IMR-90 (cell line): ENCODE measurements around the gene CILP. TPM values are rescaled to one million over a fixed set of nuclear protein-coding genes. Genes with fewer than 3 reads are reported as not detected.

ENCODE experiments used
- ATAC-seq: fragments of 200-7000 bp; cut with Tn5 transposase; 2 replicates; pipeline ENCODE4 v1.9.1; 2020; ENCODE audit warnings: low read depth, mild to moderate bottlenecking, moderate library complexity
- BruUV-seq: library from RNA; stranded (reverse); fragments of 400-500 nt; replicated peaks from 2 replicates; lab custom pipeline; 2021; lab: Mats Ljungman, UMichigan
- CTCF ChIA-PET: fragments of 300-600 bp; formaldehyde crosslinking; extraction: SDS; loops from one replicate; lab custom pipeline; 2021; ENCODE audit warnings: antibody characterized with exemption; lab: Yijun Ruan, JAX
- POLR2A ChIA-PET: fragments of 300-600 bp; sonication (Branson Sonifier 250); formaldehyde crosslinking; loops from one replicate; lab custom pipeline; 2022; ENCODE audit warnings: antibody characterized with exemption; ENCODE audit not compliant: unreplicated experiment; lab: Charles Lee
- DNase-seq: peaks from one replicate; pipeline ENCODE4 v3.0.0; 2013
- H2AFZ ChIP-seq: replicated peaks from 2 replicates; pipeline ENCODE3; 2013; ENCODE audit warnings: low read length, mild to moderate bottlenecking; ENCODE audit not compliant: poor library complexity
- H2AK5ac ChIP-seq: 2 replicates; pipeline ENCODE4 v1.6.1; 2013; ENCODE audit warnings: low read depth, low read length, inconsistent platforms
- H2AK9ac ChIP-seq: replicated peaks from 2 replicates; pipeline ENCODE3; 2013; ENCODE audit warnings: mild to moderate bottlenecking, low read depth, low read length, moderate library complexity; ENCODE audit not compliant: poor library complexity
- H2BK120ac ChIP-seq: 2 replicates; pipeline ENCODE4 v1.6.1; 2013; ENCODE audit warnings: low read depth, low read length, inconsistent platforms
- H2BK15ac ChIP-seq: 3 replicates; pipeline ENCODE4 v1.6.1; 2013; ENCODE audit warnings: low read depth, low read length, inconsistent platforms
- H2BK20ac ChIP-seq: 2 replicates; pipeline ENCODE4 v1.6.1; 2013; ENCODE audit warnings: low read depth, mild to moderate bottlenecking, inconsistent platforms, low read length, moderate library complexity
- H2BK5ac ChIP-seq: 2 replicates; pipeline ENCODE4 v1.6.1; 2013; ENCODE audit warnings: mild to moderate bottlenecking, low read depth, low read length, inconsistent platforms; ENCODE audit not compliant: poor library complexity, severe bottlenecking
- H3K14ac ChIP-seq: replicated peaks from 2 replicates; pipeline ENCODE4 v1.6.1; 2013; ENCODE audit warnings: low read depth, low read length, inconsistent platforms
- H3K18ac ChIP-seq: 2 replicates; pipeline ENCODE4 v1.6.1; 2013; ENCODE audit warnings: low read depth, low read length, control low read depth
- H3K23ac ChIP-seq: 2 replicates; pipeline ENCODE4 v1.6.1; 2013; ENCODE audit warnings: low read depth, low read length, inconsistent platforms
- H3K27ac ChIP-seq: 2 replicates; pipeline ENCODE4 v1.5.1; 2013; ENCODE audit warnings: mild to moderate bottlenecking, control low read depth, low read length; ENCODE audit not compliant: insufficient read depth
- H3K27me3 ChIP-seq: 2 replicates; pipeline ENCODE4 v1.6.1; 2013; ENCODE audit warnings: low read length; ENCODE audit not compliant: control insufficient read depth, insufficient read depth
- H3K36me3 ChIP-seq: 2 replicates; pipeline ENCODE4 v1.6.1; 2013; ENCODE audit warnings: low read length, mixed read lengths; ENCODE audit not compliant: control insufficient read depth, insufficient read depth
- H3K4ac ChIP-seq: 2 replicates; pipeline ENCODE4 v1.6.1; 2013; ENCODE audit warnings: low read depth, low read length, inconsistent platforms
- H3K4me1 ChIP-seq: 2 replicates; pipeline ENCODE4 v1.6.1; 2013; ENCODE audit warnings: low read length, mixed read lengths; ENCODE audit not compliant: control insufficient read depth, insufficient read depth
- H3K4me2 ChIP-seq: 2 replicates; pipeline ENCODE4 v1.6.1; 2013; ENCODE audit warnings: low read depth, mild to moderate bottlenecking, control low read depth, low read length, moderate library complexity
- H3K4me3 ChIP-seq: 2 replicates; pipeline ENCODE4 v1.5.1; 2013; ENCODE audit warnings: low read depth, mild to moderate bottlenecking, control low read depth, low read length, moderate library complexity; ENCODE audit not compliant: insufficient read depth
- H3K56ac ChIP-seq: 2 replicates; pipeline ENCODE4 v1.6.1; 2013; ENCODE audit warnings: low read length, inconsistent platforms; ENCODE audit not compliant: insufficient read depth; ENCODE audit errors: extremely low read depth
- H3K79me1 ChIP-seq, 2 experiments: 2 replicates each; pipeline ENCODE4 v1.6.1; 2013; ENCODE audit warnings: low read length in 2 of 2, inconsistent platforms in 1 of 2, low read depth in 1 of 2
- H3K9ac ChIP-seq: 2 replicates; pipeline ENCODE4 v1.6.1; 2013; ENCODE audit warnings: low read depth, low read length, control low read depth
- H3K9me1 ChIP-seq: 2 replicates; pipeline ENCODE4 v1.6.1; 2013; ENCODE audit warnings: low read length, inconsistent platforms; ENCODE audit not compliant: insufficient read depth
- H3K9me3 ChIP-seq: 2 replicates; pipeline ENCODE4 v1.6.1; 2013; ENCODE audit warnings: low read length; ENCODE audit not compliant: control insufficient read depth, insufficient read depth
- H4K20me1 ChIP-seq: 2 replicates; pipeline ENCODE4 v1.6.1; 2013; ENCODE audit warnings: low read length, inconsistent platforms; ENCODE audit not compliant: insufficient read depth
- H4K5ac ChIP-seq: 2 replicates; pipeline ENCODE4 v1.6.1; 2013; ENCODE audit warnings: mild to moderate bottlenecking, low read depth, low read length, control low read depth
- H4K8ac ChIP-seq, 2 experiments: 2 replicates each; pipeline ENCODE4 v1.6.1; 2013; ENCODE audit warnings: low read depth in 2 of 2, low read length in 2 of 2, control low read depth in 1 of 2, inconsistent platforms in 1 of 2
- H4K91ac ChIP-seq: 2 replicates; pipeline ENCODE4 v1.6.1; 2013; ENCODE audit warnings: low read depth, low read length, inconsistent platforms; ENCODE audit not compliant: insufficient read depth
- BHLHE40 ChIP-seq: fragments of 150-350 bp; IDR thresholded peaks from 2 replicates; pipeline ENCODE4 v1.6.1; 2016; ENCODE audit warnings: mild to moderate bottlenecking, low read depth, low read length
- CEBPB ChIP-seq: IDR thresholded peaks from 2 replicates; pipeline ENCODE4 v1.6.1; 2012; ENCODE audit warnings: low read depth, low read length, improper control_type of control experiment
- CHD1 ChIP-seq: IDR thresholded peaks from 2 replicates; pipeline ENCODE4 v1.6.1; 2012; ENCODE audit warnings: low read depth, low read length, improper control_type of control experiment
- FOS ChIP-seq: fragments of 150-350 bp; IDR thresholded peaks from 2 replicates; pipeline ENCODE4 v1.6.1; 2016; ENCODE audit warnings: low read depth, low read length
- MAFK ChIP-seq: IDR thresholded peaks from 2 replicates; pipeline ENCODE4 v1.6.1; 2012; ENCODE audit warnings: low read depth, low read length, improper control_type of control experiment
- MAZ ChIP-seq: IDR thresholded peaks from 2 replicates; pipeline ENCODE4 v1.6.1; 2012; ENCODE audit warnings: low read depth, mild to moderate bottlenecking, low read length, improper control_type of control experiment, moderate library complexity, borderline replicate concordance
- MXI1 ChIP-seq: IDR thresholded peaks from 2 replicates; pipeline ENCODE4 v1.6.1; 2012; ENCODE audit warnings: low read depth, mild to moderate bottlenecking, low read length, moderate library complexity, borderline replicate concordance
- NFE2L2 ChIP-seq: fragments of 150-350 bp; IDR thresholded peaks from 2 replicates; pipeline ENCODE4 v1.6.1; 2016; ENCODE audit warnings: low read depth, mild to moderate bottlenecking, low read length
- POLR2A ChIP-seq: IDR thresholded peaks from 2 replicates; pipeline ENCODE4 v1.6.1; 2012; ENCODE audit warnings: mild to moderate bottlenecking, low read depth, low read length
- RAD21 ChIP-seq: IDR thresholded peaks from 2 replicates; pipeline ENCODE4 v1.6.1; 2012; ENCODE audit warnings: low read length, improper control_type of control experiment
- RCOR1 ChIP-seq: IDR thresholded peaks from 2 replicates; pipeline ENCODE4 v1.6.1; 2012; ENCODE audit warnings: mild to moderate bottlenecking, low read length, improper control_type of control experiment; ENCODE audit not compliant: insufficient replicate concordance
- RFX5 ChIP-seq: IDR thresholded peaks from 2 replicates; pipeline ENCODE4 v1.8.0; 2012; ENCODE audit warnings: low read depth, mild to moderate bottlenecking, low read length, moderate library complexity
- SMC3 ChIP-seq: fragments of 150-350 bp; IDR thresholded peaks from 2 replicates; pipeline ENCODE4 v1.6.1; 2016; ENCODE audit warnings: low read depth, mild to moderate bottlenecking, antibody characterized with exemption, low read length, moderate library complexity
- WGBS, 2 experiments: methylation state at CpG; one replicate each; pipeline versions ENCODE4 v1.1.5 to v1.1.7; 2013; ENCODE audit warnings: missing lambda C conversion rate in 2 of 2; ENCODE audit not compliant: insufficient read length in 1 of 2; ENCODE audit errors: extremely low coverage in 2 of 2; 5-methylcytosine and 5-hydroxymethylcytosine counted together
- dilution Hi-C: fragments of 300-500 bp; cut with HindIII; formaldehyde crosslinking; loops from one replicate; pipeline ENCODE4 v1.14.3; 2018; ENCODE audit warnings: low sequenced_read_pairs; ENCODE audit not compliant: unreplicated experiment
- in situ Hi-C: fragments of 300-500 bp; cut with MboI; formaldehyde crosslinking; loops from 3 replicates; pipeline ENCODE4 v1.14.3; 2019; ENCODE audit warnings: low sequenced_read_pairs, inconsistent platforms, mixed read lengths
- intact Hi-C: fragments of 100-400 bp; cut with micrococcal nuclease; formaldehyde crosslinking; loops from 2 replicates; pipeline ENCODE4 v1.10.0; 2022
- polyA plus RNA-seq, 3 experiments: library from polyadenylated mRNA; depleted of rRNA; stranded (reverse); fragments of >200 nt; gene quantifications; 2 replicates each; pipeline ENCODE4 v1.2.3, GENCODE V29; 2012; ENCODE audit warnings: low replicate concordance in 1 of 3
- total RNA-seq: library from RNA; depleted of rRNA; stranded (reverse); fragments of >200 nt; gene quantifications from 2 replicates; pipeline ENCODE4 v1.2.3, GENCODE V29; 2012
- TF ChIP-seq, protein P1 (sequence below): conservative IDR thresholded peaks from 2 replicates; pipeline ENCODE4 v1.5.1; 2012; ENCODE audit warnings: mild to moderate bottlenecking, low read depth, low read length, improper control_type of control experiment
- TF ChIP-seq, protein P2 (sequence below): fragments of 150-350 bp; IDR thresholded peaks from 2 replicates; pipeline ENCODE4 v1.6.1; 2017; ENCODE audit warnings: mild to moderate bottlenecking, antibody characterized with exemption, low read length, low read depth
- TF ChIP-seq, protein P3 (sequence below): fragments of 150-350 bp; IDR thresholded peaks from 2 replicates; pipeline ENCODE4 v1.6.1; 2016; ENCODE audit warnings: low read depth, mild to moderate bottlenecking, low read length, moderate library complexity, borderline replicate concordance

Gene CILP
- total and polyA plus RNA-seq, 2 of the 4 experiments (the other 2 are of a cell fraction): under 0.01 to 0.02 TPM

DNA sequence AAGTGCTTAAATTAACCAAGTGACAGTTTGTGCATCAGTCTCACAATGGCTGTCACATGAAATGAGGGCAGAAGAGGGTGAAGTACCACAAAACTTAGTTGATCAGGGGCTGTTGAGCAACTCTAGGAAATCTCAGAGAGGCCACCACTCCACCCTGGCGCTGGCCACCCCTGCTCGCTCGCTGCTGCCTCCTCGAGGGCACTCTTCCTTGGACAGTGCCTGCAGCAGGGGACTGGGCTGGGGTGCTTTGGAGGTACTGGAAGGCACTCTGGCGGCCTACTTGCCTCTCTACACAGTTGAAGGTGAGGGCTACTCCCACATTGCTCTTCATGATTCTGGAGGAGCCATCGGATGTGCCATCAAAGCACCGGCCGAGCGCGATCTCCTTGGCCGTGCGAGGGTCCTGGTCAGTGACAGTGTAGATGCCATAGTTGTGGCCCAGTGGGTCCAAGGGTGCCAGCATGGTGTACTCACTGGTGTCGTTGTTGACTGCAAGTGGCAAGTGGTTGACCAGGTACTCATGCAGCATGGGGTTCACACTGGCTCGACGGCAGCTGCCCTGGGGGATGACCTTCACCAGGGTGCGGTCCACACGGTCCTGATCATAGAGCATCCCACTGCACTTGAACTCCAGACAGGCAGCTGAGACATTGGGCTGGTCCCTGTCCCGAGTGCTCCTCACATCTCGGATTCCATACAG lies 14.5 kb downstream of the CILP start:
- BruUV-seq: no TSS peak
- no peak overlapping the region for H4K91ac ChIP-seq
- H3K14ac ChIP-seq: no peak overlapping the region
- no peak overlapping the region for H2AFZ ChIP-seq
- no peak overlapping the region for H2AK5ac ChIP-seq
- no peak overlapping the region for H3K9ac ChIP-seq
- H4K8ac ChIP-seq: no peak overlapping the region
- H3K36me3 ChIP-seq: no peaks in the 10 kb centered on the region
- ChIA-PET POLR2A (no interaction called here), CTCF (interaction anchor here (0.7 kb wide), 1 partner anchor 85 kb away, joined by 7 read pairs; no protein-coding TSS in a partner anchor)
- no peak overlapping the region for H3K18ac ChIP-seq
- 85% methylated on average over 7 of the region's 19 CpGs; no CpG with 5 or more reads in 1 of the 2 experiments for WGBS, 2 experiments
- no peak overlapping the region for H3K56ac ChIP-seq
- no peak overlapping the region for H2BK15ac ChIP-seq
- no peaks in the 10 kb centered on the region for H3K79me1 ChIP-seq
- H2BK20ac ChIP-seq: no peak overlapping the region
- dilution Hi-C loops (no loop called here), in situ Hi-C loops (loop anchor here (5.0 to 10.0 kb wide), 2 partner anchors 81 to 188 kb away; no protein-coding TSS in a partner anchor), intact Hi-C loops (no loop called here)
- H2BK5ac ChIP-seq: no peak overlapping the region
- no peak overlapping the region for H3K23ac ChIP-seq
- H3K9me3 ChIP-seq: no peaks in the 10 kb centered on the region
- H3K27me3 ChIP-seq: peaks cover 34% of the 10 kb centered on the region
- TF ChIP-seq MAZ (no peak), POLR2A (no peak), CHD1 (no peak), CEBPB (no peak), RAD21 (no peak), MAFK (no peak), MXI1 (no peak), BHLHE40 (no peak), RCOR1 (no peak), RFX5 (no peak), NFE2L2 (no peak), FOS (no peak), SMC3 (no peak)
- TF ChIP-seq, protein P1, sequence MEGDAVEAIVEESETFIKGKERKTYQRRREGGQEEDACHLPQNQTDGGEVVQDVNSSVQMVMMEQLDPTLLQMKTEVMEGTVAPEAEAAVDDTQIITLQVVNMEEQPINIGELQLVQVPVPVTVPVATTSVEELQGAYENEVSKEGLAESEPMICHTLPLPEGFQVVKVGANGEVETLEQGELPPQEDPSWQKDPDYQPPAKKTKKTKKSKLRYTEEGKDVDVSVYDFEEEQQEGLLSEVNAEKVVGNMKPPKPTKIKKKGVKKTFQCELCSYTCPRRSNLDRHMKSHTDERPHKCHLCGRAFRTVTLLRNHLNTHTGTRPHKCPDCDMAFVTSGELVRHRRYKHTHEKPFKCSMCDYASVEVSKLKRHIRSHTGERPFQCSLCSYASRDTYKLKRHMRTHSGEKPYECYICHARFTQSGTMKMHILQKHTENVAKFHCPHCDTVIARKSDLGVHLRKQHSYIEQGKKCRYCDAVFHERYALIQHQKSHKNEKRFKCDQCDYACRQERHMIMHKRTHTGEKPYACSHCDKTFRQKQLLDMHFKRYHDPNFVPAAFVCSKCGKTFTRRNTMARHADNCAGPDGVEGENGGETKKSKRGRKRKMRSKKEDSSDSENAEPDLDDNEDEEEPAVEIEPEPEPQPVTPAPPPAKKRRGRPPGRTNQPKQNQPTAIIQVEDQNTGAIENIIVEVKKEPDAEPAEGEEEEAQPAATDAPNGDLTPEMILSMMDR: no peak
- TF ChIP-seq, protein P2, sequence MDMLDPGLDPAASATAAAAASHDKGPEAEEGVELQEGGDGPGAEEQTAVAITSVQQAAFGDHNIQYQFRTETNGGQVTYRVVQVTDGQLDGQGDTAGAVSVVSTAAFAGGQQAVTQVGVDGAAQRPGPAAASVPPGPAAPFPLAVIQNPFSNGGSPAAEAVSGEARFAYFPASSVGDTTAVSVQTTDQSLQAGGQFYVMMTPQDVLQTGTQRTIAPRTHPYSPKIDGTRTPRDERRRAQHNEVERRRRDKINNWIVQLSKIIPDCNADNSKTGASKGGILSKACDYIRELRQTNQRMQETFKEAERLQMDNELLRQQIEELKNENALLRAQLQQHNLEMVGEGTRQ: no peak
- TF ChIP-seq, protein P3, sequence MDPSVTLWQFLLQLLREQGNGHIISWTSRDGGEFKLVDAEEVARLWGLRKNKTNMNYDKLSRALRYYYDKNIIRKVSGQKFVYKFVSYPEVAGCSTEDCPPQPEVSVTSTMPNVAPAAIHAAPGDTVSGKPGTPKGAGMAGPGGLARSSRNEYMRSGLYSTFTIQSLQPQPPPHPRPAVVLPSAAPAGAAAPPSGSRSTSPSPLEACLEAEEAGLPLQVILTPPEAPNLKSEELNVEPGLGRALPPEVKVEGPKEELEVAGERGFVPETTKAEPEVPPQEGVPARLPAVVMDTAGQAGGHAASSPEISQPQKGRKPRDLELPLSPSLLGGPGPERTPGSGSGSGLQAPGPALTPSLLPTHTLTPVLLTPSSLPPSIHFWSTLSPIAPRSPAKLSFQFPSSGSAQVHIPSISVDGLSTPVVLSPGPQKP: no peak
- H3K4me1 ChIP-seq: no peaks in the 10 kb centered on the region
- H3K4me3 ChIP-seq: no peak overlapping the region
- no peak overlapping the region for H3K4me2 ChIP-seq
- H3K9me1 ChIP-seq: no peaks in the 10 kb centered on the region
- H3K4ac ChIP-seq: no peak overlapping the region
- ATAC-seq: no peak
- no peak overlapping the region for H2BK120ac ChIP-seq
- H2AK9ac ChIP-seq: no peak overlapping the region
- H4K5ac ChIP-seq: no peak overlapping the region
- H4K20me1 ChIP-seq: no peaks in the 10 kb centered on the region
- DNase-seq: no peak
- no peak overlapping the region for H3K27ac ChIP-seq
